Superior temporal gyrus (tissue), 1 donor: ENCODE data around the gene STXBP5.

Experiments
- DNase-seq: peaks from one replicate; pipeline ENCODE4 v3.0.0-alpha.2; 2016; ENCODE audit errors: extremely low spot score

STXBP5 gene

DNA sequence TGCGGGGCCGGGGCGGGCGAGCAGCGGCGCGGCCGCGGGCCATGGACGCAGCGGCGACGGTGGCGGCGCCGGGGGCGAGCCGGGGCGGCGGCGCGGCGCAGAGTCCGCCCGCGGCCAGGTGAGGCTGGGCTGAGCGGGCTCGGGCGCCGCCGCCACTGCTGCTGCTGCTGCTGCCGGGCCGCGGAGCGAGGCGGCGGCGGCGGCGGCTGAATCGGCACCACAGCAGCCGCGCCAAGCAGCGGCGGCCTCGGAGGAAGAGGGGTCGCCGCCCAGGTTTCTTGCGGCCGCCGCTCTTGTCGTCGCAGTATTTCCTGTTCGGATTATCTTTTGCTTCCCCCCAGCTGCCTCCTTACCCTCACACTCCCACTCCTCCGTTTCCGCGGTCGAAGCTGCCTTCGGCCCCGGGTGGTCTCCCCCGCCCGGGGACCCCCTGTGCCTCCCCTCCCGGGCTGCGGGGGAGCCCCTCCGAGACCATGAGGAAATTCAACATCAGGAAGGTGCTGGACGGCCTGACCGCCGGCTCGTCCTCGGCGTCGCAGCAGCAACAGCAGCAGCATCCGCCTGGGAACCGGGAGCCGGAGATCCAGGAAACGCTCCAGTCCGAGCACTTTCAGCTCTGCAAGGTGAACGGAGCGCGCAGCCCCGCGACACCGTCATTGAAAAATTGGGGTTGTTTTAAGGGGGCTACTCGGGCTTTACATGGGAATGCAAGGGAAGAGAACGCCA, at the start of gene STXBP5:
STXBP5 (plus strand) TSS at position 358 of the 726 bp plus-strand sequence; CDS start at position 474, 116 bp downstream.
- DNase-seq = no peak

DNA sequence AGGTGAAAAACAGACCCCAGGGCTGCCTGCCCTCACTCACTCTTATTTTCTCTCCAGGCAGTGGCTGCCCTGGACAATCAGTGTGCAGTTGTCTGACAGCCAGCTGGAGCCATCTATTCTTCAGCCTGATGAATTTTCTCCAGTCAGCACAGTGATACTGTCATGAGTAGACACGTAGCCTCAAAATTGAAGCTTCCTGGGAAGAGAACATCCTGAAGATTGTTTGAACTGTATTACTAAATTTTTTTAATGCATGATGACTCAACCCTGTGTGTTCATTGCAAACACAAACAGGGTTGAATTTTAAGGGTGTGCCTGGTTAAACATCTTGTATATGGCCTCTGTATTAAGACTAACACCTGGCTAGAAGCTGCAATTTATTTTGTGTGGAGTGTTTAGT, 49.8 kb upstream of the STXBP5 start:
- DNase-seq = no peak

DNA sequence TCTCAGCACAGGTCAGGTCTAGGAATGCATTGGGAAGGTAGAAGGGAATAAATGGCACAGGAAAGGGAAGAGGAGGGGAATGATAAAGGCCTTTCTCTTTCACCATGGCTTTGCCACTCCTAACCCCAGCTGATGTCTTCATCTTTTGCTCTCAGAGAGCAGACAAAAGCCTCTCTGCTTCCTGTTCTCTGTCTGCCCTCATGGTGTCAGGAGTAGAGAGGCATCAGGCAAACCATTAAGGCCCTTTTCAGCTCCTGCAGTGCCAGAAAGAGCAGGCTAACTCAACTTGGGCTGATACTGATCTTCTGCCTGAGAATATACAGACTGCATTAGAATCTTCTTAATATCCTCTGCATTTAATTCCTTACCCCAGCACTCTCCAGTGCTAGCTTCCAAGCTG, 48.0 kb upstream of the STXBP5 start:
- no peak for DNase-seq

GRCh38 chr6:147156799-147157382, 47.3 kb upstream of the STXBP5 start:
- DNase-seq = no peak

DNA sequence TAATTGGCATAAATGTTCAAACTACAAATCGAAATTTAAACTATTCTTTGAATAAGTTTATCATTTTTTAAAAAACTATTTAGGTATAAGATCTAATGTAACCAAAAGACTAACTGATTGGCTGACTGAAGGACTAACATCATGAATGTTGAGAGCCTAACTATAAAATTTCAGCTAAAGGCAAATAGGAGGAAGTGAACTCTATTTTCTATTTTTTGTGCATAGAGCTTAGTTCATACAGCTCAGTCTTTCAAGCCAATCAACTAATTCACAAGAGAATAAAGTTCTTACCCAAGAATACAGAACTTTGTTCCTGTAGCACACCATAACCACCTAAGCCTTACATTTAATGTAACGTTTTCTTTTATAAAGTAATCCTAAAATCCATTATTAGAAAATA, 46.3 kb upstream of the STXBP5 start:
- no peak for DNase-seq

GRCh38 chr6:147158881-147159280, 45.3 kb upstream of the STXBP5 start:
- DNase-seq = no peak

- DNase-seq = no peak
These were observed 44.5 kb upstream of the STXBP5 start for GRCh38 chr6:147159536-147160374.

DNA sequence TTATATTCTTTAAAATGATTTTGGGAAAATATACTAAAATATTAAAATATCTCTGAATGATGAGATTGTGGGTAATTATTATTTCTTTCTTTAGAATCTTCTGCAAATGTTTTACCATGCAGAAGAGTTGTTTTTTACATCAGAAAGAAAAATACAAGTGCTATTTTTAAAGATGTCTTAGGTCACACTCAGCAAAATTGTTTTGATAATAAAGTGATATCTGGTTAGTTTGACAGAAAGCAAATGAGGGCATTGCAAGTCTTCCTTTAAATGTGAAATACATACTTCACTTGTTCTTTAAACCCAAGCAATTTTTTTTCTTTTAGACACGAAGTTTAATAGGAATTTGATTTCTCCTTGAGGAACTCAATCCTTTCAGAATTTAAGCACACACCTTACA, 43.6 kb upstream of the STXBP5 start:
- DNase-seq = no peak

GRCh38 chr6:147161253-147161973, 42.8 kb upstream of the STXBP5 start:
- DNase-seq = no peak

DNA sequence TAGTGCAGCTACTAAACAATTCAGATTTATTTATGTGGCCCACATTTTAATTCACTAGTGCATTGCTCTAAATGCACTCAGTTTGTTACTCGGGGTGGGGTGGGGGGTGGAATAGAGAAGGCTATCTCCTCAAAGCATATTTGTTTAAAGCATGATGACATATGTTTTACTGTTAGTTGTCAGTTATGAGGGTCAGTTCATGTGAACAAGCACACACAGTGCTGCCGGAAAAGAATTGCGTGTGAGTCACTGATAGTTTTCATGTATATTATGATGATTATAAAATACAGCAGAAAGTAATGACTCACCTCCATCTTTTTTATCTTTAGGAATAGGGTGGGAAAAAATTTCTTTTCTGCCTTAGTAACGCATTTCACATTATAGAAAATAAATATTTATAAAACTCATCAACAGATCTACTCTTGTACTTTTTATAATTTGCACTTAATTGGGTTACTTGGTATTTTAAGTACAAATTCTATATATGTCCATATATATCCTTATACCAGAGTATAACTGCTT, 42.2 kb upstream of the STXBP5 start:
- DNase-seq = no peak

DNA sequence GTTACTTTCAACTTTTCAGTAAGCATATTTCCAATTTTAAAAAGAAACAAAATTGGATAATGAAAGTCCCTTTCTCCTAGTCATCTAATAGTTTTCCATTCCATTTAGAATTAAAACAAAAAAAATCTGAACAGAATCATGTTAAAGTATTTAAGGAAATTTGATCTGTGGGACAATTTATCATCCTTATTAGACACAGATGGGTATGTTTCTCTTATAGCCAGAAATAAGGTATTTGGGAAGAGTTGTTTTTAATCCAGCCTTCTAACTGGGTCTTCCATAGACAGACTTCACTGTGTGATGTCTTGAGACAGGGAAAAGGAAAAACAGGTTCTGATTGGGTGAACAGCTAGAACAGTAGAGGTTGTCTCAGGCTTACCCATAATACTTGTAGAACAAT, 39.5 kb upstream of the STXBP5 start:
- no peak for DNase-seq

DNA sequence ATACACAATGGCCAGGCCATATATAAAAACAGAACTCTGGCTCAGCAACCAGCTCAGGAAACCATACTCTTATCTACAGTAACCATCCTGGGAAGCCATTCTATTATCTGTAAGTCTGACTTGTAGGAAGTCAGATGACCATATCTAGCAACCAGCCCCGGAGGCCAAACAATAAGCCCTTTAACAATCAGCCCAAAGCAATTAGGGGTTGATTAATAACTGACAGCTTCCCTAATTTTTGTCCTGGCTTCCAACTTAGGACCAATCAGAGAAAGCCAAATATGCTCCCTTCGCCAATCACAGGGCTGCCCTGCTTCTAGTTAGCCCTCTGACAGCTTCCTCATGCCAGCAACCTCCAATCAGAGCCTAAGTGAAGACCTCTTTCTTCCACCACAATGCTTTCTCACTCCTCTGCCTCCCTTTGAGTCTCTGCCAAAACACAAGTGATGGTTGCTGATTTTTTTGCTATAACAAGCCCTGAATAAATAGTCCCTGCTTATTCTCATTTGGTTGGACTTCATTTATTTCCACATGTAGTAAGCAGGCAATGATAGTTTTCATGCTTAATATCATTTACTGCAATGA, 37.8 kb upstream of the STXBP5 start:
- DNase-seq = no peak

- DNase-seq = no peak
These were observed 37.2 kb upstream of the STXBP5 start for GRCh38 chr6:147166992-147167391.

DNA sequence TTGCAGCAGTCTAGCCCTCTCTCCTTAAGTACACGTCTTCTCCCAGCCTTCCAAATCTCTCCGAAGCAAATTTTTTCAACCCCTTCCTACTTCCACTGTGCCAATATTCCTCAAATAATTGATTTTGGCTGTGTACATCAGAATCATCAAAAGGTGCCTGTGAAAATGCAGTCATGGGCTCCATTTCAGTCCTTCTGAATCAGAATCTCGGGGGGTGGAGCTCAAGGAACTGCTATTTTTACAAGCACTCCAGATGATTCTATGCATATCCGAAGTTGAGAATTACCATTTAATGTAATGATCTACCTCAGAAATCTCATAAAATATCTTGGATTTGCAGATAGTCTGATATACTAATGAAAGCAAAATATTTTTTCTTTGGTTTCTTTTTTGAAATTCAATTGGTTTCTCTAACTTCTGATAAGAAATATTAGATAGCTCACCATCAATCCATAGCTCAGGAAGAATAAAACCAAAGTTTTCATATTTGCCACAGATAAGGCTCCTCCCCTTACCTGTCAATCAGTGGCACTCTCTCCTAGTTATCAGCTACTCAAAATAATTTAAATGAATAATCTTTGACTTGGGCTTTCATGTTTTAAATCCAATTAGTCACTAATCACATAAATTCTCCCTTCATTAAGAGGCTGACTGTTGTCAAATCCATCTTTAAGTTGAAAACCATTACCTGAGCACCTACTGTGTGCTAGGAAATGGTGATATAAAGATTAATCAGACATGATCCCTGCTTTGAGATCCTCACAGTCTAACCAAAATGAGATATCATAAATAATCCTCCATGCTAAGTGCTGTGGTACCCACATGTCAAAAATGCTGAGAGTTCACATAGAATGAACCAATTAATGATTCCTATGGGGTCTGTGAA, 36.4 kb upstream of the STXBP5 start:
- peak; percentile 44 for DNase-seq

DNA sequence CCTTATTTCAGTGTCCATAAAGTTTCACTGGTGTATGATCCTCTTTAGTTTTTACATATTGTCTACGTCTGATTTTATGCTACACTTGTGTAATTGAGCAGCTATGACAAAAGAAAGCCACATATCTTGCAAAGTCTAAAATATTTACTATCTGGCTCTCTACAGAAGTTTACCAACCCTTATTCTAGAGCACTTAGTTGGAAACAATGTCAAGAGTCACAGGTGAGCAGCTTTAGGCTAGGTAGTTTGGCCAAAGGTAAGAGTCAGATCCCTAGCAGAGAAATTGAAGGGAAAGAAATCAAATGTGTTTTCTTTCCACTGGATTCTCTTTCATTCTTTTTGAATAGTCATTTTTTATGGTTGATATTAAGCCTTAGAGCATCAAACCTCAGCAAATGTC, 34.7 kb upstream of the STXBP5 start:
- no peak for DNase-seq

DNA sequence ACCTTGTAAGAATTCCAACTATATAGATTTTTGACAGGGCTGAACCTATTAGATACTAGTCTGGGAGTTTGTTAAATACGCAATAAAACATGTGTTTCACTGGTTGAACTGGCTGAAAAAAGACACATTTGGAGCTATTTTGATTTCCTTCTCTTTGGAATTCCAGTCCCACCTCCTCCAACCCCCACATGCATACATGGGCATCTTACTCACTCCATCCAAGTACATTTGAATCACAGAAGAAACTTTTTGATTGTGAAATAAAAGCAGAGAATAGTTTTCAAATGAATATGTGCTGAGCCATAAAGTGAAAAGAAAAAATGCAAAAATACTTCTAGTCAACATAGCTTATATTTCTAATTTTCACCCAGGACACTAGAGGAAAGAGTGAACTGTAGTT, 33.9 kb upstream of the STXBP5 start:
- DNase-seq = no peak

- DNase-seq = no peak
These were observed 31.1 kb upstream of the STXBP5 start for GRCh38 chr6:147173140-147173539.

GRCh38 chr6:147173675-147174308, 30.4 kb upstream of the STXBP5 start:
- DNase-seq = no peak

DNA sequence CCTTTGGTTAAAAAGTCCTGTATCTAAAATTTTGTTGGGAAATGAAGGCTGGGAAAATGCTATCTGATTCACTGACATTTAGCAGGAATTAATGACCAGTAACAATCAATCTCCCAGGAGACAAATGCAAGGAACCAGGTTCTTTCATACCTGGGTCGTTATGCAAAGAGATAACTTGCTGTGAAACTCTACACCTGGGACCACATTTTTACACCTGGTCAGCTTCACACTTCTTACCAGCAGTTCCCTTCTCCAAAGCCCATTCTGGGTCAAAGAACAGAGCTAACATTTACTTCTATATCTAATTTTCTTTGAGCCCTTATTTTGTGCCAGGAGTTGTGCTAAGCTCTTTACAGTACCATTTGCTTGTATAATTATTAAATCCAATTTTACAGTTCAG, 27.4 kb upstream of the STXBP5 start:
- no peak for DNase-seq

DNA sequence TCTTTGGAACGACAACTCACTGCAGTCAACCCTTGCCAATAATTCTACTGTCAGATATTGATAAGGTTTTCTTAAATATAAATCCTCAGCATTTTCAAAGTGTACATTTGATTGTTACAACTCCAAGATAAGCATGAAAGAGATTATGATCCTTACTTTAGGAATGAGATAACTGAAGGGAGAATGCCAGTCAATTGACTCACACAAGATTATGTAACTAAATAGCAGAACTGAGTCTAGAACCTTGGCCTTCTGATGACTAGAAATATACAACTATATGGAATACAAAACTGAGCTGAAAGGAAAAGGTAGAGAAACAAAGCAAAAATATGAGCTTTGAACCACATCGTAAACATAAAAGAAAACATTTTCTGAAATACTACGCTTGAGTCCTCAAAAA, 26.9 kb upstream of the STXBP5 start:
- DNase-seq = no peak
